Adrenal gland (tissue), 5 donors: ENCODE measurements around the gene CSAD.

Source experiments
- CTCF ChIP-seq, 6 experiments: fragments of 450-650 bp in 4 of 6; fragments of 200-600 bp in 2 of 6; sonication (generic) in 1 of 6; IDR thresholded peaks; 1 replicate in 5 of 6; 2 replicates in 1 of 6; pipeline versions ENCODE4 v1.5.1 to v1.8.0; 2016 to 2021; ENCODE audit warnings: antibody characterized with exemption in 6 of 6, mild to moderate bottlenecking in 2 of 6, moderate library complexity in 1 of 6
- POLR2A ChIP-seq, 2 donors: fragments of 450-650 bp; IDR thresholded peaks; one replicate each; pipeline ENCODE4 v1.6.1; 2017; ENCODE audit warnings: antibody characterized with exemption in 2 of 2, mild to moderate bottlenecking in 2 of 2, moderate library complexity in 1 of 2
- donor health status: DM: no; HTN: no; CAD: no.

GRCh38 chr12:53214221-53214620, 33.5 kb upstream of the CSAD start:
- TF ChIP-seq CTCF (IDR thresholded peaks at IDR 0.05) = no peak
- no peak for TF ChIP-seq POLR2A (IDR thresholded peaks at IDR 0.05)
